ENCODE results near the gene TRIM17.
A peak's percentile ranks its signal among the peaks of the same experiment; 100 is the strongest.

The TRIM17 gene, protein sequence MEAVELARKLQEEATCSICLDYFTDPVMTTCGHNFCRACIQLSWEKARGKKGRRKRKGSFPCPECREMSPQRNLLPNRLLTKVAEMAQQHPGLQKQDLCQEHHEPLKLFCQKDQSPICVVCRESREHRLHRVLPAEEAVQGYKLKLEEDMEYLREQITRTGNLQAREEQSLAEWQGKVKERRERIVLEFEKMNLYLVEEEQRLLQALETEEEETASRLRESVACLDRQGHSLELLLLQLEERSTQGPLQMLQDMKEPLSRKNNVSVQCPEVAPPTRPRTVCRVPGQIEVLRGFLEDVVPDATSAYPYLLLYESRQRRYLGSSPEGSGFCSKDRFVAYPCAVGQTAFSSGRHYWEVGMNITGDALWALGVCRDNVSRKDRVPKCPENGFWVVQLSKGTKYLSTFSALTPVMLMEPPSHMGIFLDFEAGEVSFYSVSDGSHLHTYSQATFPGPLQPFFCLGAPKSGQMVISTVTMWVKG

GRCh38 chr1:228416217-228416933 is at the start of gene TRIM17:
Gene TRIM17, minus strand, starts transcription at chr1:228416861. Its CDS starts 1,789 bp downstream, at chr1:228415072.
- peak within 1 kb of the TSS; percentile 50 for H3K4me3 ChIP-seq (ENCODE audit: low read depth, low read length)
- no peak within 1 kb of the TSS for H3K9ac ChIP-seq (ENCODE audit: low read depth, low read length)

DNA sequence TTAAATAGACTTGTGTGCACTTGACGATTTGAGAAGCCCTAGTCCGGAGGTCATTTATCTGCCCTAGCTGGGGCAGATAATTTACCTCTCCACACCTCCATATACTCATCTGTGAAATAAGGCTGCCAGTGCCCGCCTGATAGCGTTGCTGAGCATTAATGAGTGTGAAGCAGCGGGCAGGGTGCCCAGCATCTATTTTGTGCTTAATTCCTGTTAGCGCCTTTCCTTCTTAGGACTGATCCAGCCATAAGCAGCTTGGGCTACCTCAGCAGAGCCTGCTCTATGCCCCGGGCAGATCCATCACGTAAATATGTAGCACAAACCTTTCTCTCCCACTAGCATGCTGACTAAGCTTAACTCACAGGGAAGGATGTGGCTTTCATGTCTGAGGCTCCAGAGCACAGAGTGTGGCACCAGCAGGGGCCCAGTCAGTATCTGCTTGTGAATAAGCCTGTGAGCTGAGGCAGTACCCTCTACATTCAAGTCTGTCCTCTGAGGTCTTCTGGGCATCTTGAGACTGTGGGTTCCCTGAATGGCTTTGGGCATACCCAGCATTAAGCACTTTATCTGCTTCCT is 49.0 kb upstream of the TRIM17 start:
- H3K4me3 ChIP-seq (ENCODE audit: low read depth, low read length), result no peak overlapping the region
- no peaks in the 10 kb centered on the region for H3K4me1 ChIP-seq (ENCODE audit: control insufficient read depth, insufficient read depth, low read length)
- no peak overlapping the region for H3K9ac ChIP-seq (ENCODE audit: low read depth, low read length)
- H3K36me3 ChIP-seq (ENCODE audit: control insufficient read depth, insufficient read depth, low read length), result no peaks in the 10 kb centered on the region
- H3K9me3 ChIP-seq (ENCODE audit: control insufficient read depth, insufficient read depth, low read length), result no peaks in the 10 kb centered on the region
- H3K27me3 ChIP-seq (ENCODE audit: control insufficient read depth, insufficient read depth, low read length), result peaks cover 76% of the 10 kb centered on the region

More at GRCh38 chr1:228416217-228416933, at the start of gene TRIM17:
- no peaks in the 10 kb centered on the region for H3K9me3 ChIP-seq (ENCODE audit: control insufficient read depth, insufficient read depth, low read length)
- peaks cover 3% of the 10 kb centered on the region for H3K4me1 ChIP-seq (ENCODE audit: control insufficient read depth, insufficient read depth, low read length)
- H3K27me3 ChIP-seq (ENCODE audit: control insufficient read depth, insufficient read depth, low read length), result peaks cover 46% of the 10 kb centered on the region
- no peaks in the 10 kb centered on the region for H3K36me3 ChIP-seq (ENCODE audit: control insufficient read depth, insufficient read depth, low read length)

GRCh38 chr1:228465141-228465540 is 48.5 kb upstream of the TRIM17 start:
- Histone ChIP-seq H3K4me3 (ENCODE audit: low read depth, low read length) (peak overlapping the region; percentile 48), H3K36me3 (ENCODE audit: control insufficient read depth, insufficient read depth, low read length) (no peaks in the 10 kb centered on the region), H3K27me3 (ENCODE audit: control insufficient read depth, insufficient read depth, low read length) (peaks cover 77% of the 10 kb centered on the region), H3K9me3 (ENCODE audit: control insufficient read depth, insufficient read depth, low read length) (no peaks in the 10 kb centered on the region), H3K9ac (ENCODE audit: low read depth, low read length) (no peak overlapping the region), H3K4me1 (ENCODE audit: control insufficient read depth, insufficient read depth, low read length) (no peaks in the 10 kb centered on the region)

- no peaks in the 10 kb centered on the region for H3K36me3 ChIP-seq (ENCODE audit: control insufficient read depth, insufficient read depth, low read length)
- no peak overlapping the region for H3K9ac ChIP-seq (ENCODE audit: low read depth, low read length)
- peaks cover 77% of the 10 kb centered on the region for H3K27me3 ChIP-seq (ENCODE audit: control insufficient read depth, insufficient read depth, low read length)
- peak overlapping the region; percentile 58 for H3K4me3 ChIP-seq (ENCODE audit: low read depth, low read length)
- H3K9me3 ChIP-seq (ENCODE audit: control insufficient read depth, insufficient read depth, low read length), result no peaks in the 10 kb centered on the region
- H3K4me1 ChIP-seq (ENCODE audit: control insufficient read depth, insufficient read depth, low read length), result no peaks in the 10 kb centered on the region
These were observed 47.9 kb upstream of the TRIM17 start for GRCh38 chr1:228464487-228464983.

GRCh38 chr1:228463559-228464455 is 47.1 kb upstream of the TRIM17 start:
- Histone ChIP-seq H3K4me3 (ENCODE audit: low read depth, low read length) (peak overlapping the region; percentile 58), H3K27me3 (ENCODE audit: control insufficient read depth, insufficient read depth, low read length) (peaks cover 73% of the 10 kb centered on the region), H3K4me1 (ENCODE audit: control insufficient read depth, insufficient read depth, low read length) (no peaks in the 10 kb centered on the region), H3K9me3 (ENCODE audit: control insufficient read depth, insufficient read depth, low read length) (no peaks in the 10 kb centered on the region), H3K36me3 (ENCODE audit: control insufficient read depth, insufficient read depth, low read length) (no peaks in the 10 kb centered on the region), H3K9ac (ENCODE audit: low read depth, low read length) (no peak overlapping the region)

DNA sequence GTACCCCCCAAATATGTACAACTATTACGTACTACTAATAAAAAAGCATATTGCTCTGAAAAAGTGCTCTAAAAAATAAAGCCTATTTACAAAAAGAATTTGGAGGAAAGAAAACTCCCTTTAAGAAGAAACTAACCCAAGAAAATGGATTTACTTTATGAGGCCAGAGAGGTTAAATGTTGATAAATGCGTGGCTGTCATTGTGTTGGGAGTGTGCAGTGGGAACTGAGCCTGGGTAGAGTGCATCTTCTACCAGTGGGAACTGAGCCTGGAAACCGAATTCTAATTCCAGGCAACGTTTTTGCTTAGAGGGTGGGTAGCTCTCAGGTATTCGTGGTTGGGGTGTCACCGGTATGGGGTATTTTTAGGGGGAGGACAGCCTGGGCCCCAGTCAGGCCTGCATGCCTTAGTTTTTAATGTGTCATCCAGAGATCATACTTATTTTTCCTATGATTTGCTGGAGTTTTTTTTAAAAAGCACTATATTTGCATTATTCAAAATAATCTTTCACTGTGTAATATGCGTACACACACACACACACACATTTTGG is 46.4 kb upstream of the TRIM17 start:
- Histone ChIP-seq H3K36me3 (ENCODE audit: control insufficient read depth, insufficient read depth, low read length) (no peaks in the 10 kb centered on the region), H3K4me3 (ENCODE audit: low read depth, low read length) (peak overlapping the region; percentile 58), H3K27me3 (ENCODE audit: control insufficient read depth, insufficient read depth, low read length) (peaks cover 67% of the 10 kb centered on the region), H3K9me3 (ENCODE audit: control insufficient read depth, insufficient read depth, low read length) (no peaks in the 10 kb centered on the region), H3K4me1 (ENCODE audit: control insufficient read depth, insufficient read depth, low read length) (no peaks in the 10 kb centered on the region), H3K9ac (ENCODE audit: low read depth, low read length) (no peak overlapping the region)

- Histone ChIP-seq H3K4me1 (ENCODE audit: control insufficient read depth, insufficient read depth, low read length) (no peaks in the 10 kb centered on the region), H3K4me3 (ENCODE audit: low read depth, low read length) (no peak overlapping the region), H3K27me3 (ENCODE audit: control insufficient read depth, insufficient read depth, low read length) (peaks cover 61% of the 10 kb centered on the region), H3K9ac (ENCODE audit: low read depth, low read length) (no peak overlapping the region), H3K9me3 (ENCODE audit: control insufficient read depth, insufficient read depth, low read length) (no peaks in the 10 kb centered on the region), H3K36me3 (ENCODE audit: control insufficient read depth, insufficient read depth, low read length) (no peaks in the 10 kb centered on the region)
These were observed 45.9 kb upstream of the TRIM17 start for GRCh38 chr1:228462560-228462959.

DNA sequence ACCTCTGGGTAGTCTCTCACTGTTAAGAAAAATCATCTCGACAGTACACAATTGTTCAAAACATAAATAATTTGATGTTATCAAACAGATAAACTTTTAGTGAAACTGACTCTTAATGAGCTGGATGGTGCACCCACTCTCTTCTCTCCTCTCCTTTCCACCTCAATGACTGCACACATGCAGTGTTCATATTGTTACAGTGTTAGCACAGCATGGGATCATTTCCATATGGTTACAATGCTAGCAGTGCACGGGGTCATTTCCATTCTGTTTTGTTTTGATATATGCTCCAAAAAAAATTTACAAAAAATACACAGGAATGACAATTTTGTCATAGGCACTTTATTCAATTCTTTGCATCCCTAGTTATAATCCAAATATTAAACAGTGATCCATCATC is 44.2 kb upstream of the TRIM17 start:
- no peaks in the 10 kb centered on the region for H3K36me3 ChIP-seq (ENCODE audit: control insufficient read depth, insufficient read depth, low read length)
- no peak overlapping the region for H3K9ac ChIP-seq (ENCODE audit: low read depth, low read length)
- H3K27me3 ChIP-seq (ENCODE audit: control insufficient read depth, insufficient read depth, low read length), result peaks cover 44% of the 10 kb centered on the region
- no peak overlapping the region for H3K4me3 ChIP-seq (ENCODE audit: low read depth, low read length)
- no peaks in the 10 kb centered on the region for H3K4me1 ChIP-seq (ENCODE audit: control insufficient read depth, insufficient read depth, low read length)
- H3K9me3 ChIP-seq (ENCODE audit: control insufficient read depth, insufficient read depth, low read length), result no peaks in the 10 kb centered on the region

GRCh38 chr1:228459091-228459993 is 42.7 kb upstream of the TRIM17 start:
- no peaks in the 10 kb centered on the region for H3K9me3 ChIP-seq (ENCODE audit: control insufficient read depth, insufficient read depth, low read length)
- H3K4me3 ChIP-seq (ENCODE audit: low read depth, low read length), result peak overlapping the region; percentile 70
- peaks cover 33% of the 10 kb centered on the region for H3K27me3 ChIP-seq (ENCODE audit: control insufficient read depth, insufficient read depth, low read length)
- H3K4me1 ChIP-seq (ENCODE audit: control insufficient read depth, insufficient read depth, low read length), result no peaks in the 10 kb centered on the region
- H3K9ac ChIP-seq (ENCODE audit: low read depth, low read length), result no peak overlapping the region
- H3K36me3 ChIP-seq (ENCODE audit: control insufficient read depth, insufficient read depth, low read length), result no peaks in the 10 kb centered on the region
